Sigmoid colon (tissue), 4 donors: ENCODE measurements around the gene TMIGD2.

ENCODE experiments used
- CTCF ChIP-seq, 4 experiments: fragments of 450-650 bp in 3 of 4; fragments of 200-600 bp in 1 of 4; IDR thresholded peaks; one replicate each; pipeline ENCODE4 v1.5.1; 2016 to 2019; ENCODE audit warnings: antibody characterized with exemption in 4 of 4, mild to moderate bottlenecking in 3 of 4, moderate library complexity in 2 of 4
- EP300 ChIP-seq, 4 donors: sonication (generic); formaldehyde crosslinking; IDR thresholded peaks; one replicate each; pipeline ENCODE4 v1.6.1; 2017; ENCODE audit warnings: antibody characterized with exemption in 4 of 4
- POLR2A ChIP-seq, 2 donors: fragments of 450-650 bp; IDR thresholded peaks; one replicate each; pipeline ENCODE4 v1.6.1; 2016; ENCODE audit warnings: antibody characterized with exemption in 2 of 2, mild to moderate bottlenecking in 2 of 2, moderate library complexity in 2 of 2
- POLR2AphosphoS5 ChIP-seq, 4 donors: sonication (generic); formaldehyde crosslinking; IDR thresholded peaks; one replicate each; pipeline ENCODE4 v1.6.1; 2017; ENCODE audit warnings: antibody characterized with exemption in 4 of 4

- TF ChIP-seq CTCF (IDR thresholded peaks at IDR 0.05) = no peak
- TF ChIP-seq POLR2A (IDR thresholded peaks at IDR 0.05) = no peak
- no peak for TF ChIP-seq POLR2AphosphoS5 (IDR thresholded peaks at IDR 0.05)
- TF ChIP-seq EP300 (IDR thresholded peaks at IDR 0.05) = no peak
Observed at GRCh38 chr19:4305257-4305612, 3.0 kb upstream of the TMIGD2 start.
